Endothelial cell of umbilical vein (primary cell): ENCODE results near the gene PIP4P1. TPM values are rescaled to one million over a fixed set of nuclear protein-coding genes. Genes with fewer than 3 reads are reported as not detected.
A peak's percentile ranks its signal among the peaks of the same experiment; 100 is the strongest.

Experiments
- BruUV-seq: library from RNA; stranded (reverse); fragments of 400-500 nt; replicated peaks from 2 replicates; lab custom pipeline; 2021; lab: Mats Ljungman, UMichigan
- CTCF ChIA-PET: fragments of 300-600, 350-600 bp; sonication (Branson Sonifier 250); formaldehyde crosslinking; loops from one replicate; lab custom pipeline; 2021; ENCODE audit warnings: antibody characterized with exemption, inconsistent platforms; lab: Charles Lee
- POLR2A ChIA-PET: fragments of 300-600, 350-600 bp; sonication (Branson Sonifier 250); formaldehyde crosslinking; loops from one replicate; lab custom pipeline; 2021; ENCODE audit warnings: antibody characterized with exemption, inconsistent platforms; lab: Charles Lee
- DNase-seq: peaks from one replicate; pipeline ENCODE4 v3.0.0-alpha.2; 2011; ENCODE audit warnings: low read depth, low spot score
- FAIRE-seq: peaks from 2 replicates; lab custom pipeline; 2011; peaks lifted over from hg19 to GRCh38; lab: Jason Lieb, UNC
- H2AFZ ChIP-seq: 2 replicates; pipeline ENCODE4 v1.6.0; 2012; ENCODE audit warnings: low read depth, low read length, control low read depth, inconsistent platforms
- H3K27ac ChIP-seq: 2 replicates; pipeline ENCODE4 v1.5.1; 2011; ENCODE audit warnings: low read depth, mild to moderate bottlenecking, control low read depth, low read length, moderate library complexity; ENCODE audit not compliant: insufficient read depth
- H3K27me3 ChIP-seq, 2 experiments: 2 replicates each; pipeline versions ENCODE4 v1.6.0 to v1.6.1; 2011; ENCODE audit warnings: low read length in 2 of 2, mixed read lengths in 1 of 2; ENCODE audit not compliant: control insufficient read depth in 2 of 2, insufficient read depth in 2 of 2
- H3K36me3 ChIP-seq, 2 experiments: 2 replicates in 1 of 2; 3 replicates in 1 of 2; pipeline ENCODE4 v1.5.1; 2011; ENCODE audit warnings: low read length in 2 of 2, mild to moderate bottlenecking in 1 of 2, moderate library complexity in 1 of 2; ENCODE audit not compliant: control insufficient read depth in 2 of 2, insufficient read depth in 2 of 2; ENCODE audit errors: extremely low read depth in 1 of 2
- H3K4me1 ChIP-seq: 3 replicates; pipeline ENCODE4 v1.5.1; 2011; ENCODE audit warnings: mild to moderate bottlenecking, low read length; ENCODE audit not compliant: control insufficient read depth, insufficient read depth; ENCODE audit errors: extremely low read depth
- H3K4me2 ChIP-seq: 2 replicates; pipeline ENCODE4 v1.6.1; 2011; ENCODE audit warnings: low read length, control low read depth, mixed read lengths; ENCODE audit not compliant: insufficient read depth
- H3K4me3 ChIP-seq, 3 experiments: fragments of 200-600 bp in 1 of 3; sonication (generic), shearing (Covaris generic) in 1 of 3; replicated peaks in 1 of 3; 2 replicates each; pipeline ENCODE4 v1.5.1; 2011 to 2016; ENCODE audit warnings: control low read depth in 3 of 3, low read length in 3 of 3, mild to moderate bottlenecking in 2 of 3, inconsistent platforms in 1 of 3, low read depth in 1 of 3, moderate library complexity in 1 of 3; ENCODE audit not compliant: insufficient read depth in 1 of 3
- H3K79me2 ChIP-seq: 2 replicates; pipeline ENCODE4 v1.6.0; 2012; ENCODE audit warnings: low read length, inconsistent platforms; ENCODE audit not compliant: control insufficient read depth, insufficient read depth
- H3K9ac ChIP-seq: replicated peaks from 2 replicates; pipeline ENCODE3; 2011; ENCODE audit warnings: low read length, control low read depth; ENCODE audit not compliant: insufficient read depth; ENCODE audit errors: extremely low read depth
- H3K9me1 ChIP-seq: replicated peaks from 3 replicates; pipeline ENCODE4 v1.6.0; 2011; ENCODE audit warnings: mild to moderate bottlenecking, low read length; ENCODE audit not compliant: control insufficient read depth, insufficient read depth; ENCODE audit errors: extremely low read depth
- H3K9me3 ChIP-seq: replicated peaks from 2 replicates; pipeline ENCODE4 v1.5.1; 2012; ENCODE audit warnings: low read length, inconsistent platforms; ENCODE audit not compliant: control insufficient read depth, insufficient read depth
- H4K20me1 ChIP-seq: replicated peaks from 2 replicates; pipeline ENCODE3; 2011; ENCODE audit warnings: mild to moderate bottlenecking, low read length; ENCODE audit not compliant: control insufficient read depth, insufficient read depth; ENCODE audit errors: extremely low read depth
- EZH2 ChIP-seq: IDR thresholded peaks from 2 replicates; pipeline ENCODE4 v1.6.1; 2012; ENCODE audit warnings: borderline replicate concordance, low read depth, mild to moderate bottlenecking, moderate library complexity, low read length, inconsistent platforms; ENCODE audit not compliant: severe bottlenecking
- JUN ChIP-seq: IDR thresholded peaks from 2 replicates; pipeline ENCODE4 v1.6.1; 2011; ENCODE audit warnings: borderline replicate concordance, low read depth; ENCODE audit not compliant: insufficient read length, insufficient read depth
- MAX ChIP-seq: IDR thresholded peaks from 2 replicates; pipeline ENCODE4 v1.6.1; 2011; ENCODE audit not compliant: insufficient read depth, insufficient read length
- MYC ChIP-seq: IDR thresholded peaks from one replicate; pipeline ENCODE4 v1.6.1; 2011; ENCODE audit warnings: mild to moderate bottlenecking, low read depth, low read length
- dilution Hi-C: fragments of 300-500 bp; cut with MboI; formaldehyde crosslinking; loops from one replicate; pipeline ENCODE4 v1.15.0; 2019; ENCODE audit warnings: low sequenced_read_pairs; ENCODE audit not compliant: extremely low pct_ligation_motif_present
- intact Hi-C: fragments of 100-400 bp; cut with micrococcal nuclease; formaldehyde crosslinking; loops from one replicate; pipeline ENCODE4 v1.10.0; 2022
- polyA plus RNA-seq, 4 experiments: library from polyadenylated mRNA; depleted of rRNA in 3 of 4; stranded (reverse) in 3 of 4; unstranded in 1 of 4; fragments of >200 nt; gene quantifications; 2 replicates each; pipeline versions ENCODE4 v1.2.1 to v1.2.3, GENCODE V29; 2011 to 2012; ENCODE audit warnings: missing spikeins in 1 of 4
- total RNA-seq: library from RNA; stranded (reverse); gene quantifications from 2 replicates; pipeline ENCODE4 v1.2.3, GENCODE V29; 2021
- TF ChIP-seq, protein P1 (sequence below), 2 donors: IDR thresholded peaks; 1 replicate in 1 of 2; 2 replicates in 1 of 2; pipeline ENCODE4 v1.5.1; 2011; ENCODE audit warnings: low read length in 2 of 2, mild to moderate bottlenecking in 2 of 2, moderate library complexity in 2 of 2, control low read depth in 1 of 2, inconsistent platforms in 1 of 2, low read depth in 1 of 2; ENCODE audit not compliant: insufficient read depth in 1 of 2; ENCODE audit errors: extremely low read depth in 1 of 2

PIP4P1 gene
- total and polyA plus RNA-seq, 2 donors (not counting 3 experiments of a cell fraction or from before 2014, with no cell fraction given): 28.6 to 52.5 TPM

DNA sequence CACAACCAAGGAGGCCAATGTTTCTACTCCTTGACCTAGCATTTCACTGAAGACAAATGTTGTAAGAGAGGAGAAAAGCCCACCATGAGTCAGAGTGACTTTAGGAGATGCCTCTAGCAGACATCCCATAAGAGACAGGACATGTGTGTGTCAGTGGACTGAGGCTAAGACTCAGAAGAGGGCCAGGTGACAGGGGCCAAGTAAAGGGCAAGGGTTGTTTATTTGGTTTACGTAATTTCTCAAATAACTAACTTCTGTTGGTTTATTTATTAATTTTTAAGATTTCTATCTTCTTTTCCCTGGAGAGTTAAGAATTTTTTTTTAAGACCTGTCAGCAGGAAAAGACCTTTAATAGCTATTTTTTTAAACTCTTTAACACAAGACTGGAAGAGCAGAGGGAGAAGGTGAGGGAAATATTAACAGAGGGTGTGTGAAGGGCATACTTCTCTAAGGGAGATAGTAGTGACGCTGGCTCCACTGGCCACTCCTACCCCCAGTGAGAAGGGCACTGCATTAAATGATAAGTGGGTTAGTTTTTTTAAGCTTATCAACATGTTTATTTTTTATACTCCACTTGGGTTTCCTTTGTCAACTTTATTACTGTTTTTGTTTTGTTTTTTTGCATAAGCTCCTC lies 11.4 kb upstream of the PIP4P1 start:
- no peaks in the 10 kb centered on the region for H3K9me3 ChIP-seq
- no peak overlapping the region for H3K9ac ChIP-seq
- H4K20me1 ChIP-seq: no peaks in the 10 kb centered on the region
- H3K4me2 ChIP-seq: no peak overlapping the region
- DNase-seq (no peak), FAIRE-seq (no peak)
- TF ChIP-seq EZH2 (no peak), JUN (no peak)
- H3K27me3 ChIP-seq: no peaks in the 10 kb centered on the region
- H3K4me1 ChIP-seq: peaks cover 40% of the 10 kb centered on the region
- ChIA-PET CTCF (interaction anchor here (1.4 kb wide), 1 partner anchor 11 kb away, joined by 4 read pairs; the partner anchor contains the start of gene PIP4P1), POLR2A (interaction anchor here (1.0 kb wide), 1 partner anchor 130 kb away, joined by 3 read pairs; no protein-coding TSS in a partner anchor)
- no peak overlapping the region for H3K4me3 ChIP-seq
- no TSS peak for BruUV-seq
- no peaks in the 10 kb centered on the region for H3K9me1 ChIP-seq
- H3K79me2 ChIP-seq: peaks cover 59% of the 10 kb centered on the region
- intact Hi-C loops (no loop called here), dilution Hi-C loops (loop anchor here (10.0 kb wide), 1 partner anchor 118 kb away; no protein-coding TSS in a partner anchor)
- H3K36me3 ChIP-seq: peaks cover 25 to 27% of the 10 kb centered on the region in 2 experiments
- H2AFZ ChIP-seq: no peak overlapping the region
- no peak overlapping the region for H3K27ac ChIP-seq

GRCh38 chr14:20470603-20470901 lies 9.3 kb upstream of the PIP4P1 start:
- Histone ChIP-seq H3K4me2 (peak overlapping the region; percentile 94), H3K4me1 (peaks cover 24% of the 10 kb centered on the region), H3K79me2 (peaks cover 59% of the 10 kb centered on the region), H3K27me3 (peaks cover 0 to 2% of the 10 kb centered on the region in 2 experiments), H3K36me3 (peaks cover 16 to 17% of the 10 kb centered on the region in 2 experiments), H3K9me1 (no peaks in the 10 kb centered on the region), H4K20me1 (no peaks in the 10 kb centered on the region), H2AFZ (no peak overlapping the region), H3K9me3 (no peaks in the 10 kb centered on the region), H3K4me3 (peak overlapping the region; percentile 60 to 94 (median 77)), H3K27ac (peak overlapping the region; percentile 76), H3K9ac (peak overlapping the region; percentile 83)
- ChIA-PET POLR2A (interaction anchor here (1.2 to 4.2 kb wide), 9 partner anchors 9 to 213 kb away, joined by 3 to 32 read pairs (median 9); partner anchors contain the start of genes APEX1, OSGEP, PARP2 and PIP4P1), CTCF (interaction anchor here (1.4 to 2.7 kb wide), 4 partner anchors 12 to 136 kb away, joined by 4 to 16 read pairs (median 4); no protein-coding TSS in a partner anchor)
- BruUV-seq: no TSS peak
- FAIRE-seq: peak; percentile 43
- TF ChIP-seq MYC: no peak
- TF ChIP-seq, protein P1, sequence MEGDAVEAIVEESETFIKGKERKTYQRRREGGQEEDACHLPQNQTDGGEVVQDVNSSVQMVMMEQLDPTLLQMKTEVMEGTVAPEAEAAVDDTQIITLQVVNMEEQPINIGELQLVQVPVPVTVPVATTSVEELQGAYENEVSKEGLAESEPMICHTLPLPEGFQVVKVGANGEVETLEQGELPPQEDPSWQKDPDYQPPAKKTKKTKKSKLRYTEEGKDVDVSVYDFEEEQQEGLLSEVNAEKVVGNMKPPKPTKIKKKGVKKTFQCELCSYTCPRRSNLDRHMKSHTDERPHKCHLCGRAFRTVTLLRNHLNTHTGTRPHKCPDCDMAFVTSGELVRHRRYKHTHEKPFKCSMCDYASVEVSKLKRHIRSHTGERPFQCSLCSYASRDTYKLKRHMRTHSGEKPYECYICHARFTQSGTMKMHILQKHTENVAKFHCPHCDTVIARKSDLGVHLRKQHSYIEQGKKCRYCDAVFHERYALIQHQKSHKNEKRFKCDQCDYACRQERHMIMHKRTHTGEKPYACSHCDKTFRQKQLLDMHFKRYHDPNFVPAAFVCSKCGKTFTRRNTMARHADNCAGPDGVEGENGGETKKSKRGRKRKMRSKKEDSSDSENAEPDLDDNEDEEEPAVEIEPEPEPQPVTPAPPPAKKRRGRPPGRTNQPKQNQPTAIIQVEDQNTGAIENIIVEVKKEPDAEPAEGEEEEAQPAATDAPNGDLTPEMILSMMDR (IDR thresholded peaks at IDR 0.05; ENCODE audit: extremely low read depth in 1 of 2, insufficient read depth in 1 of 2, low read depth in 1 of 2, low read length in 2 of 2): no peak
- no peak for TF ChIP-seq MAX
- dilution Hi-C loops (loop anchor here (10.0 kb wide), 1 partner anchor 116 kb away; no protein-coding TSS in a partner anchor), intact Hi-C loops (no loop called here)
- no peak for DNase-seq
